SU-DHL-6 (cell line): ENCODE results near the gene RHOBTB3.

Experiments
- EZH2phosphoT487 ChIP-seq: fragments of 200-600 bp; sonication (generic), shearing (Covaris generic); conservative IDR thresholded peaks from 2 replicates; pipeline ENCODE4 v1.6.1; 2018; ENCODE audit warnings: mild to moderate bottlenecking, antibody characterized with exemption, low read length, moderate library complexity, mixed read lengths
- TF ChIP-seq, protein P1 (sequence below): fragments of 200-600 bp; sonication (generic); IDR thresholded peaks from one replicate; pipeline ENCODE4 v1.5.1; 2017; ENCODE audit warnings: antibody characterized with exemption, mild to moderate bottlenecking, low read length, moderate library complexity; ENCODE audit not compliant: insufficient read depth, poor library complexity, severe bottlenecking

DNA sequence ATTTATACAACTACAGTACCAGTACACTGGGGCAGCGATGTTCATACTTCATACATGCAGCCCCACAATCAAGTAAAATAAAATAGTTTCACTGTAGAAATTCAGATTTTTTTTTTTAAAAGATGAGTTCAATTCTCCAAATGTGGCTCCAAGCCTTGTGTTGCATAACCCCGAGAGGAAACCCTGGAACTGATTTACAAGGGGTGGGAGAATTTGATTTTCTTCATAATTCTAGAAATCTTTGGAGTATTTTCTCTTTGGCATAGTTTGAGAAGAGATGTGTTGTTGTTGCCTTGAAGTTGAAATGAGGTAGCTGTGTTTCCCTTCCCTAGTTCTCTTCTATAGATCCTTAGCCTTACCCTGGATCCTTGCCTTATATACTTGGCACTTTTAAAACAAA is 3.1 kb downstream of the RHOBTB3 start:
- TF ChIP-seq, protein P1, sequence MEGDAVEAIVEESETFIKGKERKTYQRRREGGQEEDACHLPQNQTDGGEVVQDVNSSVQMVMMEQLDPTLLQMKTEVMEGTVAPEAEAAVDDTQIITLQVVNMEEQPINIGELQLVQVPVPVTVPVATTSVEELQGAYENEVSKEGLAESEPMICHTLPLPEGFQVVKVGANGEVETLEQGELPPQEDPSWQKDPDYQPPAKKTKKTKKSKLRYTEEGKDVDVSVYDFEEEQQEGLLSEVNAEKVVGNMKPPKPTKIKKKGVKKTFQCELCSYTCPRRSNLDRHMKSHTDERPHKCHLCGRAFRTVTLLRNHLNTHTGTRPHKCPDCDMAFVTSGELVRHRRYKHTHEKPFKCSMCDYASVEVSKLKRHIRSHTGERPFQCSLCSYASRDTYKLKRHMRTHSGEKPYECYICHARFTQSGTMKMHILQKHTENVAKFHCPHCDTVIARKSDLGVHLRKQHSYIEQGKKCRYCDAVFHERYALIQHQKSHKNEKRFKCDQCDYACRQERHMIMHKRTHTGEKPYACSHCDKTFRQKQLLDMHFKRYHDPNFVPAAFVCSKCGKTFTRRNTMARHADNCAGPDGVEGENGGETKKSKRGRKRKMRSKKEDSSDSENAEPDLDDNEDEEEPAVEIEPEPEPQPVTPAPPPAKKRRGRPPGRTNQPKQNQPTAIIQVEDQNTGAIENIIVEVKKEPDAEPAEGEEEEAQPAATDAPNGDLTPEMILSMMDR = no peak
- no peak for TF ChIP-seq EZH2phosphoT487
